UCSD-AML1 (cell line): ENCODE results near the gene SPATA22.
"Not testable (repeated sequence)": the region's sequence is repeated elsewhere in the genome, so short reads cannot be mapped to it uniquely, and the experiment has no call there.

Experiments
- DNase-seq: peaks from one replicate; lab custom pipeline; 2025; ENCODE audit not compliant: unreplicated experiment; lab: John Stamatoyannopoulos, UW

The SPATA22 gene, protein sequence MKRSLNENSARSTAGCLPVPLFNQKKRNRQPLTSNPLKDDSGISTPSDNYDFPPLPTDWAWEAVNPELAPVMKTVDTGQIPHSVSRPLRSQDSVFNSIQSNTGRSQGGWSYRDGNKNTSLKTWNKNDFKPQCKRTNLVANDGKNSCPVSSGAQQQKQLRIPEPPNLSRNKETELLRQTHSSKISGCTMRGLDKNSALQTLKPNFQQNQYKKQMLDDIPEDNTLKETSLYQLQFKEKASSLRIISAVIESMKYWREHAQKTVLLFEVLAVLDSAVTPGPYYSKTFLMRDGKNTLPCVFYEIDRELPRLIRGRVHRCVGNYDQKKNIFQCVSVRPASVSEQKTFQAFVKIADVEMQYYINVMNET

DNA sequence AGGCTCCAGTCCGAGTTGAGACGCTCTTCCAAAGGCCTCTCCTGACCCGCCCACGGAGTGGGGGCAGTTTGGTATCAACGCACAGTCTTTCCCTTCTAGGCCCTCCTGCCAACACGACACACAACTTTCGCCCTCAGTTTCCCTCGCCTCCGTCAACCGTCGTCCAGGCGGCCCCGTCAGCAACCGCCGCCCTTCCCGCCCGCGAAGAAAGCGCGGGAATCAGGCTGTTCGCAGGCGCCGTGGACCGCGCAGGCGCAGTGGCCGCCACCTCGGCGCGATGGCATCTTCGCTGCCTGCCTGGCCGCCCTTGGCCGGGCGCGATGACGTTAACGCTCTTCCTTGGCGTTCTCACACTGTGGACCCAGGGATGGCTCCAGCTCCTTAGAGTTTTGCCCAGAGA, at the start of gene SPATA22:
Gene SPATA22 (minus strand): TSS at position 221 of the 400 bp plus-strand sequence. CDS start 2,494 bp downstream, outside the sequence.
- no peak for DNase-seq

DNA sequence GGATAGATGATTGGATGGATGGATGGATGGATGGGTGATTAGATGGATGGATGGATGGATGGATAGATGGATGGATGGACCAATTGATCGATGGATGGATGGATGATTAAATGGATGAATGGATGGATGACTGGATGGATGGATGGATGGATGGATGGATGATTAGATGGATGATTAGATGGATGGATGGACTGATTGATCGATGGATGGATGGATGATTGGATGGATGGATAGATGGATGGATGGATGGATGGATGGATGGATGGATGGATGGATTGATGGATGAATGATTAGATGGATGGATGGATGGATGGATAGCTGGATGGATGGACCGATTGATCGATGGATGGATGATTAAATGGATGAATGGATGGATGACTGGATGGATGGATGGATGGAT, 47.9 kb upstream of the SPATA22 start:
- not testable (repeated sequence) for DNase-seq

GRCh38 chr17:3514873-3515272, 43.3 kb upstream of the SPATA22 start:
- no peak for DNase-seq

- not testable (repeated sequence) for DNase-seq
Measured at GRCh38 chr17:3514167-3514566, 42.5 kb upstream of the SPATA22 start.

DNA sequence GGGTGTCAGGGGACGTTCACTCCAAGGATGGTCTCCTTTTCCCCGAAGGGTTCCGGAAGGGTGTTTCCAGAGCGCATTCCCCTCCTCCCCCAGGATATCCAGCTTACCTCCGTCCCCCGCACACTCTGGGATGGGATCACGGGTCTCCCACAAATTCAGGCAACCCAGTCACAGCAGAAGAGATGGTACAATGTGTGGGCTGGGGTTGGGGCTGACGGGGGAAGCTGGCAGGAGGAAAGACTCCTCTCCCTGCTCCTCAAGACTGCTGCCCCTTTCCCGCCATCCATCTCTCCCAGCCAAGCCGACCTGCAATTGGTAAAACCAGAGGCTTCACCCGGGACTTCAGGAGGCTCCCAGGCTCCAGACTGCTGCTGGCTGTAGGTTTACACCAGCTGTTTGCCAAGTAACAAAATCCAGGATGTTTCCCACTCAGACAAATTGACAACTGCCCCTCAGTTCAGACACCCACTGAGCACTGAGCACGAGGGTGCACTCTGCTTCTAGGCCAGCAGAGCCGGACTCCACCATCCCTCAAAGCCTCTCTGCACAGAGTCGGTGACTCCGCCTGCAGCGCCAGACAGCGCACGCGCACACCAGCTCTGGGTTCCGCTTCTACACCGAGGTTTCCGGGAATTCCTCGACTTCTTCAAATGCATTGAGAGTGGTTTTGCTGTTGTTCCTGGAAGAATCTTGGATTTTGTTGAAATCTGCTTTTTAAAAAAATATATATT, 41.9 kb upstream of the SPATA22 start:
- DNase-seq = no peak

DNA sequence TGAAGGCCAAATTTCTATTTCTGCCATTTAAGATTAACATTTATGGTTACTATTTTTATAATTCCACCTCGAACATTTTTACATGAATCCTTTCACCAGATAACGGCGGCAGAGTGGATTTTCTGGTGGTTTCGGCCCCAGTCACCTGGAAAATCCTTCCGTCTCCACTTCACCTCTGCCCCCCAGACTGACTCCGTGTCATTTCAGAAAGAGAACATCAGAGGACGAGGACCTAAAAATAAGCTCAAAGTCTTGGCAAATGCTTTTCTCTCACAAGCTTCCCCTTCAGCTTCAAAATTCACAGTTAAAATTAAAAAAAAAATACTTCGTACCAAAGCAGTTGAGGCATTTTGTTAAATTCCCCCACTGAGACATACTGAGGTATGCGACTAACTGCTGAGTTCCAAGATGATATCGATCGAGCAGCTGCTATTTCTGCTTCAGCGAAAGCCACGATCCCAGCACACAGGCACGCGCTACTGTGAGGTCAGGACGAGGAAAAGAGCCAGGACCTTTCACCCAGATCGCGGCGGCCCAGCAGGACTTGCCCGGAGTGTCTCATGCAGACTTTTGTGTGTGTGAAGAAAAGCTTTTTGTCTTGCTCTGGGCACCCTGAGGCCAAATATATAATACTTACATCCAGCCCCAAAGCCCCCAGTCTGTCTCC, 41.0 kb upstream of the SPATA22 start:
- DNase-seq = no peak

DNA sequence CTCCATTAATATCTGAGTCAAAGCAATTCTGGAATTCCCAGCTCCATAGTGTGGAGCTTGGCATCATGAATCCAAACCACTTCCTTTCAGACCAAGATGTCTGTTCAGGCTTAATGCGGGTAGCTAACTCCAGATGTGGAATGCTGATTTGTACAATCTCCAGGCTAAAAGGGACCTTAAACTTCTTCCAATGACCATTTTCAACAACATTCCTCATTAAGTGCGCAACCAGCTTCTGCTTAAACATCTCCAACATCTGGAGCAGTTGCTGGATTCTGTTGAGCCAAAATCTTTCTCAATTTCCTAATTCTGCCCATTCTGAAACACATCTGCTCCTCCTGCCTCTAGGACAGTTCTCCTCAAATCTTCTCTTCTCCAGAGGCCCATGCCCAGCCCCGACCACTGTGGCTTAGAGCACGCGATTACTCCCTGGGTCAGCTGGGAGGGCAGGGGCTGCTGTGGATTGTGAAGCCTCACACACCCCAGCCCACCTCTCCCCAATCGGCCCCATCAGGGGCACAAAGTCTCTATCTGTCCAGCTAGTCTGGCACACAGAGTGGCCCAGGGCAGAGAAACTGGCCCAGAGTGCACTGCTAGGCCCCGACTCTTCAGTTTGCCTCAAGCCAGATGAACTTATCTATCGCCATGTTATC, 40.4 kb upstream of the SPATA22 start:
- DNase-seq = no peak

GRCh38 chr17:3510090-3510489, 38.5 kb upstream of the SPATA22 start:
- no peak for DNase-seq

- no peak for DNase-seq
Measured at GRCh38 chr17:3507869-3508268, 36.2 kb upstream of the SPATA22 start.

- no peak for DNase-seq
Measured at GRCh38 chr17:3507071-3507470, 35.5 kb upstream of the SPATA22 start.

- DNase-seq = no peak
Measured at GRCh38 chr17:3506054-3506453, 34.4 kb upstream of the SPATA22 start.

- no peak for DNase-seq
Measured at GRCh38 chr17:3505008-3505407, 33.4 kb upstream of the SPATA22 start.

GRCh38 chr17:3503285-3503684, 31.7 kb upstream of the SPATA22 start:
- no peak for DNase-seq

DNA sequence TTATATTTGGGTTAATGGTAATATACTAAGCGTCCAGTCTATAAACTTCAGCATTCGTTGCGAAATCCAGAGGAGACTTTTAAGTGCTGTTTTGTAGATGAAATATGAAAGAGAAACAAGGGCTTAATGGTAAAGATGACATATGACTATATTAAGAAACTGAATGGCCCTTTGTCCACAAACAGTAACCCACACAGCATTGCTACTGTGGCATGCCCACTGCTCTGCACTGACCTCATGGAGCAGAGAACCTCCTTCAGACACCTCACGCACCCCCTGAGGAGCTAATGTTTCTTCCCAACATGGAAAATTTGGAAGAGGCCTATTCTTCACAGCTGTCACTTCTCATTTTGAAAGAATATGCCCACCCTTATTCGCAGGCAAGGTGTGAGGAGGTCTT, 30.8 kb upstream of the SPATA22 start:
- DNase-seq = no peak

DNA sequence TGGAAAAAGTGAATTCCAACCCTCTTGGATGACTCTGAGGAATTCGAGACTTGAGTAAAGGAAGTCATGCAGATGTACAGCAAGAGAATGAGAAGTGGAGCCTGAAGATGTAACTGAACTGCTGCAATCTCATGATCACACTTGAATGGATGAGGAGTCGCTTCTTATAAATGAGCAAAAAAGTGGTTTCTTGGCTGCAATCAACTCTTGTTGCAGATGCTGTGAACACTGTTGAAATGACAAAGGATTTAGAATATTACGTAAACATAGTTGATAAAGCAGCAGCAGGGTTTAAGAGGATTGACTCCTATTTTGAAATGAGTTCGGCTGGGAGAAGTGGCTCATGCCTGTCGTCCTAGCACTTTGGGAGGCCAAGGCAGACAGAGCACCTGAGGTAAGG, 29.7 kb upstream of the SPATA22 start:
- no peak for DNase-seq

- DNase-seq = no peak
Measured at GRCh38 chr17:3497101-3497500, 25.5 kb upstream of the SPATA22 start.

DNA sequence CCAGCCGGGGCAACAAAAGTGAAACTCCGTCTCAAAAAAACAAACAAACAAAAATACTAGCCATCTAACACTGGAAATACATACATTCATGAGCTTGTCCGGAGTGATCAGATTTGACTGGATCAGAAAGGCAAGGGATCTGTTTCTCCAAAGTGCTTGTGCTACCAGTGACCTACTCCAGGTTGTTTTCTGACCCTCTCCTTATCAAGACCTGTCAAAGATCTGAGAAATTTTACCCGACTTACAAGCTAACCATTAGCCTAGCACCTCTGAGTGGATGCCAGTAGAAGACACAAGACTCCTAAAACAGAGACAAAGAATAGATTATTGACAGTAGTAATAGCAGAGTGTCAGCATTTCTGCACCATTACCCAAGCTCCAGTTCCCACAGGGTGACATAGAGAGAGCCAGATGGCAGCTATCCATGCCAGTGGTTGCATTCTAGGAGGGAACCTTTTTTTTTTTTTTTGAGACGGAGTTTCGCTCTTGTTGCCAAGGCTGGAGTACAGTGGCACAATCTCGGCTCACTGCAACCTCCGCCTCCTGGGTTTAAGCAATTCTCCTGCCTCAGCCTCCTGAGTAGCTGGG, 14.0 kb upstream of the SPATA22 start:
- no peak for DNase-seq

DNA sequence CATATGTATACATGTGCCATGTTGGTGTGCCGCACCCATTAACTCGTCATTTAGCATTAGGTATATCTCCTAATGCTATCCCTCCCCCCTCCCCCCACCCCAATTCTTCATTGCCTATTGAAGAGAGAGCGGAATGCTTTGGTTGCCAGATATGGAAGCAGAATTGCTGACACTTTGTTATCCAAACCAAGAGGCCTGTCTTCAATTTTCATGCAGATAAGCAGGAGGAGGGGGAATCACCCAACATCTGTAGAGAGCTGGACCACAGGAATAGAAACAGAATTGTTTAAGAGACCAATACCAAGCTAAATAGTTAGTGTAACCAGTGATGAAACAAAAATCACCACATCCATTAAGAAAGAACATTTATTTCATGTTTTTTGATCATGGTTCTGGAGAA, 11.2 kb upstream of the SPATA22 start:
- DNase-seq = no peak

- DNase-seq = no peak
Measured at GRCh38 chr17:3479988-3480387, 8.4 kb upstream of the SPATA22 start.

GRCh38 chr17:3475812-3476610, 4.4 kb upstream of the SPATA22 start, which contains the start of gene ASPA:
TSS of gene ASPA (plus strand) at chr17:3475997. CDS start at chr17:3476160, 163 bp downstream.
- no peak for DNase-seq
